GM19397 (cell line): ENCODE measurements around the gene CNTN1.

ENCODE experiments used
- ATAC-seq: cut with Tn5 transposase; IDR thresholded peaks from one replicate; pipeline ENCODE4 v1.9.1; 2021; ENCODE audit warnings: mild to moderate bottlenecking, moderate library complexity; ENCODE audit not compliant: unreplicated experiment

CNTN1 gene

DNA sequence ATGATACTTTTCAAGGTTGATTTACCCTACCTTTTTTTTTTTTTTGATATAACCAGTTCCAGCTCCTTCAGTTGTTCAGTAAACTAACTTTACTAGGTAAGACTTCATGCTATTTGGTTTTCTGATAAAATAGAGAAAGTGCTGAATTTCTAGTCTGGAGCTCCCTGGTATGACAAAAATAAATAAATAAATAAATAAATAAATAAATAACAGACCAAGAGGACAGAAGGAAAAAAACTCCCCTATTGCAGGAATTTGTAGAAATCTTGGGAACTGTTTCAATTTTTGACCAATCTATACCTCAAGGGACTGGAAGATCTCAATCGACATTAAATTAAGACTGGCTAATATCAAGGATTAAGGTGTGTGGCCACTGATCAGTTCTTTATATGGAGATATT, 265.2 kb downstream of the CNTN1 start:
- ATAC-seq: no peak

DNA sequence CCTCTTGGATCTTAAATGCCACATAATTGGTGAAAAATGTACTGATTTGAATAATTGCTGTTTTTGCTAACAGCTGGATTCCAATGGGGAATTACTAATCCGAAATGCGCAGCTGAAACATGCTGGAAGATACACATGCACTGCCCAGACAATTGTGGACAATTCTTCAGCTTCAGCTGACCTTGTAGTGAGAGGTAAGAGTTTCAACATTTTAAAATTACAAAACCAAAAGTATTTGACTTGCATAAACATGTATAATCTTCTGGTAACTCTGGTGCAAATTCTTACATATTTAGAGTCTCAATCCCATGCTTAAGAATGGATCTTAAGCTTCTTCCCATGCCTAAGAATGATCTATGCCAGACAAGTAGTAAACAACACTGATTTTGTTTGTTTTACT, 266.8 kb downstream of the CNTN1 start:
- ATAC-seq: no peak

DNA sequence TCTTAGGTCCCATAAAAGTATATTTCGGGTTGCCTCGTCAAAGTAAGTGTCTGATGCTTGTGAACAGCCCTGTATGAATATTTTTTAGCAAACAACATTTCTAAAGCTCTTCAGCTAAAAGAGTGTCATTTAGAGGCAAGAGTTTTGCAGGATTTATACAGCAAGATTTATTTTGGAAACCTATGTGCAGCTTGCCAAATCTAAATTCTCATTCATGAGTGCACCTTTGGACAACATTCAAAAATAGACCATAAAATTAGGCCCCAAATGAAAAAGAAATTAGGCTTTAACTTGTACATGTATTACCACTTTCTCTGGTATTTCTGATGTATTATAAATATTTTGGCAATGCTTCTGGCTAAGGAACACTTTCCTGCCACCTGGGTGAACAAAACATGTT, 271.5 kb downstream of the CNTN1 start:
- no peak for ATAC-seq

DNA sequence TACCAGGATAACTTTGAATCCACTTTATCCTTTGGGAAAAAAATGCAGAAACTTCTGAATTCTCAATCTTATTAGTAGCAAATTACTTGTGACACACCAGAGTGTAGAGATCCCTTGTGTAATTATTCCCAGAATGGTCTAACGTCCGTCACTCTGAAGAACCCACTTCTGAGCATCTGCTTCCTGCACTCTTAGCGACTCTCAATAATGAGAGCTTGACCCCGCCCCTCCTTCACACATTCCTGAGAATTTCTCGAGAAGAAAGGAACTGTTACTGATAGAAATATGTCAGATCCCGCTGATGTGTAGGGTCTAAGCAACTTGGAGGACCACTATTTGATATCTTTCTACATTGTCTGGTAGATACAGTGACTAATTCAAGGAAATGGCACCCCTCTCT, 277.6 kb downstream of the CNTN1 start:
- no peak for ATAC-seq

DNA sequence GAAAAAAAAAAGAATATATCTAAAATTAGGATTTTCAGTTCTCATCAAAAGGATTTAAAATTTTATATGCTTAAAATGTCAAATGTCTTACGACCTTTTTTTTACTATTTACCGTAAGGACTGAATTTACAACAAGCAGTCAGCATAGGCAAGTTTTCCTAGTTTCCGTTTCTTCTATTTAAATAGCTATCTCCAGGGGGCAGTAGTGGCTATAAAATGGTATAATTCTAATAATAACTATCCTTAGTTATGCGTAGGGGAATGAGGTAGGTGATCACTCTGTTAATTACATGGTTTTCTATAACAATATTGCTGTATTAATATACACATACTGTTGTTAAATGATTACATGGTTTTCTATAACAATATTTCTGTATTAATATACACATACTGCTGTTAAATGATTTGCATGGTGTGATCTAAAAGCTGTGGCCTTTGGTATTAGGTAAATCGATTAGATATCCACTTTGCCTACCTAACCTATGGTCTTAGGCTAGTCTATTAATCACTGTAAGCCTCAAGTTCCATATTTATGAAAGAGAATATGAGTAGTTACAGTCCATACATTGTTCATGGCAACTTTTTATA, 278.2 kb downstream of the CNTN1 start:
- ATAC-seq: no peak

DNA sequence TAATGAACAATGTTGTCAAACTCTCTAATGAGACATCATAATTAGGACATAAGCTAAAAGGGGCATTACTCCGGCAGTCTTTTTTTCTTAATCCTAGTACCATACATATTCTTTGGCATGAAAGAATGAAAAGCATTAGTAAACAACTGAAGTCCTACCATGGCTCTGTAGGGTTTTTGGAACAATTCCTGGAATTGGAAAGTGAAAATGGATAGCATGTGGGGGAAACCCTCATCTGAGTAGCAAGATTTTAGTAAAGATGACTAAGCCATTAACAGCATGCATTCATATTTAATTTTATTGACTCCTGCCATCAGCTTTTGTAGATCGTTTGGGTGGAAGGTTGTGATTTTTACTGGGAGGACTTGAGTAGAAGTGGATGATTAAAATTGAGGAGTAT, 279.7 kb downstream of the CNTN1 start:
- ATAC-seq: no peak

DNA sequence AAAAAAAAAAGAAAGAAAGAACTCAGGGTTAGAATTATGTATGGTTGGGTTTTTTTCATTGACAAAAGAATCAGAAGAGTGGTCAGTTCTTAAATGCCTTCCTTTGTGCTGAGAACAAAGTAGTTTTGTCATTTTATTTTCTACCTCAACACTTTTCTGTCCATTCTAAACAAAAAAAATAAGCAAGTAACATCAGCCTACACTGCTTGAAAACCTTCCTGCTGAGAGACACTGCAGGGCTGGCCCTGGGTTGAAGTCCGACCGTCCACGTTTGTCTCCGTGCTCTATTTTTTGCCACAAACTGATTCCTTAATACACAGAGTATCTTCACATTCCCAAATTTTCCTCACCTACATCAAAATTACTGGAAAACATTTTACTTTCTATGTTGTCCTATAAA, 284.3 kb downstream of the CNTN1 start:
- no peak for ATAC-seq

DNA sequence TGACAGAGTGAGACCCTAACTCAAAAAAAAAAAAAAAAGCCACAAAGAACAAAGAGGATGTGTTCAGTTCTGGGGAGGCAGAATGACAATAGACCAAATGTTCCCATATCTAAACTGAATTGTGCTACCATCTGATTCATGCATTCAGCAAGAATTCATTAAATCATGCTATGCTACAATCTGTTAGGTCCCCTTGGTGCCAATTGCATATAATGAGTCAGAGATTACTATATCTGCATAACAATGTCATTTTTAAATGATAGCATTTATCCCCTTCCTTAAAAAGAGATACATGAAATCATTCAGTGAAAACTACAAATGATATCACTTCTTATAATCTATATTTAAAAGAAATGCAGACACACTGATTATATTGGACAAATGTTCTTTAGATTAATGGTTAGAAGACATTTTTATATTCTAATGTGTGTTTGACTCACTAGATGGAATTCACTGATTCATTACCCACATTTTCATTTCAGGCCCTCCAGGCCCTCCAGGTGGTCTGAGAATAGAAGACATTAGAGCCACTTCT, 288.3 kb downstream of the CNTN1 start:
- no peak for ATAC-seq

DNA sequence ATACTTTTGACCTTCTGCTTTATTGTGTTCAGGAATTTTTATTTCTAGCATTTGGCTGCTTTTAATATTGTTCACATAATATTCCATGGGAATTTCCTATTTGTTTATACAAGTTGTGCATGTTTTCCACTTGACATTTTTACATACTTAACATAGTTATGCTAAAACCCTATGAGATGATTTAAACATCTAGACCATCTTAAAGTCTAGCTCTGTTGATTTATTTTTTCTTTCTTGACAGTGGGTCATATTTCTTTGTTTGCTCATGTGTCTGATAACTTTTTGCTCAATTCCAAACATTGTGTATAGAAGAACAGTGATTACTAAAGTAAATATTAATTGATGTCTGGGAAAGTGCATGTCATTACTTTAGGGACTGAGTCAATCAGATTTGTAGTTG, 293.8 kb downstream of the CNTN1 start:
- ATAC-seq: no peak

DNA sequence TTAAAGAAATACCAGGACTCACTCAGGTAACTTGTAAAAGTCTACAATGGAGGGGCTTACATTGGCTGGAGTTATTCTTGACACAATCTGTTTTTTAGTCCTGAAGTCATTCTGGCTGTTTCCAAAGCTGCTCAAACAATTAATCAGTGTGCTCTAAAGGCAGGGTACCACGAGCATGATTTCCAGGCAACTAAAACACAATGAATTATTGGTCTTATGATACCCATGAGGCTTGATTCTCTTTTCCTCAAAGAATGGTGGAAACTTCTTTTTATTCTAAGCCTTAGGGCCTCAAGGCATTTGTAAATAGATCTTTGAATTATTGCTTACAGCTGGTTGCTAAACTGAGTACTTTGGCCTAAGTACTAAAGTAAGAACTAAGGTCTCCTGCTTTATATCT, 296.1 kb downstream of the CNTN1 start:
- ATAC-seq: no peak

DNA sequence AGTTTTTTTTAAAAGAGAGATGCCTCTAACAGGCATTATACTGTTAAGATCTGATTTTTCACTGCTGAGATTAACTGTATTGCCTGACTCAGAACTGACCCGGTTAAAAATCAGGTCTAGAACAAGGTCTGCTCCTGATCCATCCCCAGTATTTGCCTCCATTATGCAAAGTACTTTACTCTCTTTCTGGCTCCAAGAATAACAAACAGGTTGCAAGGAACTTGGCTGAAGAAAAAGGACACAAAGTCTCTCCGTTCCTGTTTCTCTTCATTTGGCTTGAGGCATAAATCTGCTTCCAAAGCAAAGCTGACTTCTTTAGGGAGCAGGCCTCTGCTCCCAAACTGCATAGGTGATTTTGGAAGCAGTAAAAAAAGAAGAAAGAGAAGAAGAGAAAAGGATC, 296.6 kb downstream of the CNTN1 start:
- no peak for ATAC-seq

DNA sequence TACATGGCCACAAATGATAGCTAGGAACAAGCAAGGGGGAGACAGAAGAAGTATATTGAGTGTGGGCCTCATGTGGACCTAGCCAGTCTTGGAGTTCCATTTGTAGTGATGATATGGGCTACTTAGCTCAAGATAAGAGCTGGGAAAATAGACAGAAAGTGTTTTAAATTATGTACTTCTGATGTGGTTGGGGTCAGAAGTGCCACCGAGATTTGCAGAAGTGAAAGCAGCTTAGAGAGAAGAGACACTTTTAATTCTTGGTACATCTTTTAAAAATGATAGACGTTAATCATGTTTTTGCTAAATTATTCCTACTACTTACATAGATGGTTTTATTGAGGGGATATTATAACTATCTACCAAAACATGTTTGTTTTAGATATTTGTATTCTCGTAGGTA, 297.5 kb downstream of the CNTN1 start:
- no peak for ATAC-seq

DNA sequence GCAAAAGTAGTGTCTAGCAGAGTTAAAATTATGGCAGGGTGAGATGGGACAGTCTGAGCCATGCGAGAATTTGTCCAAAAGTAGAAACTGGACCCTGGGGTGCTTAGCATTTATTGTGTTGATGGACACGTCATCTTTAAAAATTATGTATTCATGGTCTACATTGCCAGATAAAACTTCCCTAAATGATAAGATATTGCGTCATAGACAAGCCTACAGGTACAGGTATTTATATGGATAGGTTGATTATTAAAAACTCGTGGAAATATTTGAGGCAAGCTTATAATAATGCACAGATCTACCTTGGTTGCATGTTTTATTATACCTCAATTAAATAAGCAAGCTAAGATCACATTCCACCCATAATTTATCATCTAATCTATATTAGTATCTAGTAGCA, 299.9 kb downstream of the CNTN1 start:
- ATAC-seq: no peak

DNA sequence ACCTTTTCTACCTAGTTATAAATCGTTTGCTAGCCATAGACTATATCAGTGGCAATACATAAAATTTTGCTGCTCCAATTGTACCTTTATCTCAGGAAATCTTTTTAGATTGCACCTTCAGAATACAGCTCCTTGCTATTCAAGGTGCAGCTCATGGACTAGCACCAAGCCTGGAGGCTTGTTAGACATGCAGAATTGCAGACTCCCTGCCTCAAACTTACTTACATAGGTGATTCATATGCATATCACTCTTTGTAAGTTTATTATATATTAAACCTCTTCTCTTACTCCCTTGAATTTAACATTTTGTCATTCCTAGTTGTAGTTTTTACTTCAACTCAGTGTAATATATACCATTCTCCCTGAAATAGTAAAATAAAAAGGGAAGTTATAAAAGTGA, 300.4 kb downstream of the CNTN1 start:
- no peak for ATAC-seq

DNA sequence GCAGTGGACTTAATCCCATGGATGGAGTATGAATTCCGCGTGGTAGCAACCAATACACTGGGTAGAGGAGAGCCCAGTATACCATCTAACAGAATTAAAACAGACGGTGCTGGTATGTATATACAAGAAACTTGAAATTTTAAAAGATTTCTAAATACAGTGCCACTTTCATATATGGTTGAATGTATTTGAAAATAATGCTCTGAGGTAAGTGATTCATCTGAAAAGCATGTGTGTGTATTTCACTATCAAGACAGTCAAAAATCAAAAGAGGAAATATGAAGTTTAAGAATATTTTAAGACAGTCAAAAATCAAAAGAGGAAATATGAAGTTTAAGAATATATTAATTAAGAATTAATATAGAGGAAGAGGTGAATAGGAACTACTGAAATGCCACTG, 300.9 kb downstream of the CNTN1 start:
- no peak for ATAC-seq

DNA sequence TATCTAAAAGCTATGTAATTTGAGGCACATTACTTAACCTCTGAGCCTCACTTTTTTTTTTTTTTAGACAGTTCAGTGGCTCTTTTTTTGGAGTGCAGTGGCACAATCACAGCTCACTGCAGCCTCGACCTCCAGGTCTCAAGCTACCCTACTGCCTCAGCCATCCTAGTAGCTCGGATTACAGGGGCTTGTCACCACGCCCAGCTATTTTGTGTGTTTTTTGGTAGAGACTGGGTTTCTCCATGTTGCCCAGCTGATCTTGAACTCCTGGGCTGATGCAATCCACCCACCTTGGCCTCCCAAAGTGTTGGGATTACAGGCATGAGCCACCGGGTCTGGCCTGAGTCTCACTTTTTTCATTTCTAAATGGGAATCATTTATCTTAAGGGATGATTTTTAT, 303.9 kb downstream of the CNTN1 start:
- no peak for ATAC-seq

DNA sequence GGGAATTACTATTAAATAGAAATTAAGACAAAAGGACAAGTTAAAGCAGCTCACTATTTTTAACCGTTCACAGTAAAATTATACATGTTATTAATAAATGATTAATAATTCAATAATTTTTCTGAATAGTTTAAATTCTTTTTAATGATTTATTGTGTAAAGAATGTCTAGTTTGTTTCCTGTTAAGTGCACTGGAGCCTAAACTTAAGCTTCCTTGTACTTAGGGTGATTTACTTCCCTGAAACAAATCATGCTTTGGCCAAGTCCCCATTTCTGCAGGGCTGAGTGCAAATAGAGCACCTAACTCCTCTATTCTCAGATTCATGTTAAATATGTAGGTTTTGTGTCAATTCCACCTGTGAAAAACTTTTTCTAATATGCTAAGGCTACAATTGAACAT, 307.0 kb downstream of the CNTN1 start:
- ATAC-seq: no peak

DNA sequence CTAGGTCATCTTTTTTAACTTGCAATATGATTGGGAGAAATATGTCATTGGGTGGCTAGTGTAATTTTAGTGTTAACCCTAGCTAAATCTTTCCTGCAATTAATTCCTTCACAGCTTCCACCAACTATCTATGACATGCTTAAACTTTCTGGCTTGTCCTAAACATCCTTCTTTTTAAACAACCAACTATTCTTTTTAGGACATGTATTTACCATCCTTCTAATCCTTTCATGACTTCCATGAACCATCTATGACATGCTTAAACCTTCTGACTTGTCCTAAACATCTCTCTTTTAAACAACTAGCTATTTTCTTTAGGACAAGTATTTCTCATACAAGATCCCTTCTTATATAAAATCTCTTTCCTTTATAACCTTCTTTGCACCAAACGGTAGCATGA, 316.2 kb downstream of the CNTN1 start:
- no peak for ATAC-seq

DNA sequence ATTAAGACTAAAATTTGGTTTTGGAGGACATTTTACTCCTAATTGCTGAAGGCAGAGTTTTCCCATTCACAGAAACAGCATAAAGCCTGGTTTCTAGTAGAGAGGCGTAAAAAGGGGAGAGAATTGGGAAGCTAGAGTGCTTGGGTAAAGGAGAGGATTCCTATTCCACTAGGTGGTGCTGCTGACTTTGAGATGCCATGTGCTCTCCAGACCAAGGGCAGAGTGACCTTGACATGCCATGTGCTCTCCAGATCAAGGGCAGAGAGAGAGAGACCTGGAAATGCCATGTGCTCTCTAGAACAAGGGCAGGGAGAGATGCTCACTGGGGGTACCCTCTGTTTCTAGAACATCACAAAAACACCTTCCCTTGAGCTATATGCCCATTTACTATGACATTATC, 319.7 kb downstream of the CNTN1 start:
- no peak for ATAC-seq

DNA sequence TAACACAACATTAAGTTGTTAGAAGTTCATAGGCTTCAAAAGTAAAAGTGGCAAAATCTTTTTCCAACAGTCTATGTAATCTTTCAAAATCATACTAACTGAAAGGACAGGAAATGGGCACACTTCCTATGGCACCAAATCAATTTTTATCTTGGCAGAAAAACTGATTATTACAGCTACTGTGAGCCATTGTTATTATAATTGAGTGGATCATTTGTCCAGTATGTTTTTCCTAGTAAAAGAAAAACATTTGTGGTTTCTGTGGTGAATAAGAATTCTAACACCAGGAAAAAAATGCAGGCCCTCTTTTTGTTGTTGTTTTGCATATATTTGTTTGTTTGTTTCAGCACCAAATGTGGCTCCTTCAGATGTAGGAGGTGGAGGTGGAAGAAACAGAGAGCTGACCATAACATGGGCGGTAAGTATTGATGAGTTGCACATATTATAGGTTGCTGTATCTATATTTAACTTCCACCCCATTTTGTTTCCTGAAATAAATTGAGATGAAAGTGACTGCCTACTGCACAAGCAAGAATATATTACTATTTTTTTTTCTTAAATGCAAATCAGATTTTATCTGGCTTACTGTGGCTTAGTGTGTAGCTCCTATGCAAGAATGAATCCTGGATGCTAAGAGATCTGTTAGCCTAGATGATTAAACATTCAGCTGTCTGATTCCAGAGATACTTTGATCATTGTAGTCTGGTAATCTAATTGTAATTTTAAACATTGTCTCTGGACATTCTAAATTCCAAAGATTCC, 321.8 kb downstream of the CNTN1 start:
- no peak for ATAC-seq

DNA sequence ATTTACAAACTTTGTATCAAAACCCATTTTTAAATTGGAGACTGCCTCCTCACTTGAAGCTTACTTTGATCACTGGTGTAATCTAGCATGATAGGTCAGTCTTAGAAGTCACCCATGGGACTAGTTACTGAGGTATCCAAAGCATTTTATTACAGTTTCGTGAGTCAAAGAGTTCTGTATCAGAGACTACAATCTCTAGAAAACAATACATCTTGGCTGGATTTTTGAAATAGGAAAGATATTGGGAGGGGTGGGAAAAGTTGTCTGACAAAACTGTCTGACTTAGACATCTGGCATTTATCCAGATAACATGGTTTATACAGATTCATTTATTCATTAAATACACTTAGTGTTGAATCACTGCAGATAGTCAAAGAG, 322.4 kb downstream of the CNTN1 start:
- no peak for ATAC-seq

DNA sequence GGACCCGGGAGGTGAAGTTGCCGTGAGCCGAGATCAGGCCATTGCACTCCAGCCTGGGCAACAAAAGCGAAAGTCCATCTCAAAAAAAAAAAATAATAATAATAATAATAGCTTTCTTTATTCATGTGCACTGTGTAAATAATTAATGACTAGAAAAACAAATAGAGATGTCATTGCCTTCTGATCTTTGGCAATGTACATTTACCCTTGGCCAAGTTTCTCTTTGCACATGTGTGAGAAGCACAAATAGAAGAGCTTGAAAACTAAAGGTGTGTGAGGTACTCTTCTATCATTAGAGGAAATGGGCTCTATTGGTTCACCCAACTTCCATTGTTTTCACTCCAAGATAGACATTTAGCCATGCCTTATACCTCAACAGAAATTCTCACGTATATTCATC, 325.8 kb downstream of the CNTN1 start:
- ATAC-seq: no peak

DNA sequence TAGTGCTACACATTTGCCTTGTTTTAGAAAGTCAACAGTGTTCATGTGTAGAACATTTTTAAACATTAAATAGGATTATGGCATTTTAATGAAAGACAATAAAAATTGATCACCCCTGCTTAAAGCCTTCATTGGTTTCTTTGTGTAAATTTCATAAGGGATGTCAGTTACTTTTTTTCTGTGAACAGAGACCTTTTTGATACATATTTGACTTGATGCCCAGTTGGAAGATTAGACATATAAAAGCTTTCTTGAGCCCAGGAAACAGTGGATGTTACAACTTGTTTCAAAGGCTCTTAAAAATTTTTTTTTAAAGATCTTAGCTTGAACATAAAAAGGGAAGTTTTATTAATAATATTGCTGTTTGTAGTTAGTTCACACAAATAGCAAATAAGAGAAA, 327.2 kb downstream of the CNTN1 start:
- ATAC-seq: no peak
